ENCODE results near the gene PPP1R12B.

Gene PPP1R12B

DNA sequence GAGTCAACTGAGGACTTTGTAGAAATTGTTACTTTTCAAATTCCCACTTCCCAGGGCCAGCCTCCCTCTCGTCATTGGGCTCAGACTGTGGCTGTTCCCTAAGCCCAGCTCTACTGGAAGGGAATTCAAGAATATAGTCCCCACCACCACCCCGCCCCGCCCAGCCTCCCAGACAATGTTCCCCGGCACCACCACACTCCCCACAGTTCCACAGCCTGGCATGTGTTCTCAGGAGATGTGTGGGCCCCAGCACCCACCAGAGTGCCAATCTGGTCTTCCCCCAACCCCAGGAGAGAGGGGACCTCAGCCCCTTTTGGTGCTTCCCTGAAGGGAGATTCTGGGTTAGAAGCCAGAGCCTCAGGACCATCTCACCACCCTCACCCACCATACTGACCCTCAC lies 241.6 kb downstream of the PPP1R12B start:
- no peak overlapping the region for H3K9ac ChIP-seq (ENCODE audit: low read depth, low read length)
- no peak overlapping the region for H3K4me3 ChIP-seq (ENCODE audit: low read length)
- no peak overlapping the region for H3K27ac ChIP-seq (ENCODE audit: low read depth, low read length)
- 99% methylated on average over 4 of the region's 4 CpGs for WGBS
- H3K36me3 ChIP-seq (ENCODE audit: insufficient read depth, low read length), result no peaks in the 10 kb centered on the region
- H3K4me1 ChIP-seq (ENCODE audit: insufficient read depth, low read length), result peaks cover 23% of the 10 kb centered on the region; the same call in 1 of the 2 replicates
- no peaks in the 10 kb centered on the region for H3K9me3 ChIP-seq (ENCODE audit: insufficient read depth, low read depth, low read length)
- no peaks in the 10 kb centered on the region for H3K27me3 ChIP-seq (ENCODE audit: insufficient read depth, low read length)

GRCh38 chr1:202590975-202591411 lies 242.5 kb downstream of the PPP1R12B start:
- 91% methylated on average over 5 of the region's 5 CpGs for WGBS
- Histone ChIP-seq H3K9me3 (ENCODE audit: insufficient read depth, low read depth, low read length) (no peaks in the 10 kb centered on the region), H3K4me1 (ENCODE audit: insufficient read depth, low read length) (peaks cover 19% of the 10 kb centered on the region; the same call in 1 of the 2 replicates), H3K27ac (ENCODE audit: low read depth, low read length) (no peak overlapping the region), H3K36me3 (ENCODE audit: insufficient read depth, low read length) (no peaks in the 10 kb centered on the region), H3K9ac (ENCODE audit: low read depth, low read length) (no peak overlapping the region), H3K27me3 (ENCODE audit: insufficient read depth, low read length) (no peaks in the 10 kb centered on the region), H3K4me3 (ENCODE audit: low read length) (no peak overlapping the region)

DNA sequence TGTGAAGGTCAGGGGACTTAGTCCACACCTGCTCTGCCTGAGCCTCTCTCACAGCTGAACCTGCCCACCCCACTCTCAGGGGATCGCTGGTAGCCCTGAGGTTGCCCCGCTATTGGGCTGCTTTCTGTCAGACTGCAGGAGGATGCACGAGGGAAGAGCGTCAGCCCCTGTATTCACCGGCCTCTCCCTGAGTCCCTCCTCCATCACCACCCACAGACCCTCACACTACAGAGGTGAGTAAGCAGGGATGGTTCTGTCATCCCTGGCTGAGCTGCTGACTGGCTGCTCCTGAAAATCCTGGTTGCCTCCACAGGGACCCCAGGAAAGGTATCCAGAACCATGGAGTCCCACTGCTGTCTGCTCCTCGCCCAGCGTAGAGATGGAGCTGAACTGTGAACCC lies 243.0 kb downstream of the PPP1R12B start:
- Histone ChIP-seq H3K4me1 (ENCODE audit: insufficient read depth, low read length) (peaks cover 14% of the 10 kb centered on the region; the same call in 1 of the 2 replicates), H3K27ac (ENCODE audit: low read depth, low read length) (no peak overlapping the region), H3K36me3 (ENCODE audit: insufficient read depth, low read length) (no peaks in the 10 kb centered on the region), H3K4me3 (ENCODE audit: low read length) (no peak overlapping the region), H3K9ac (ENCODE audit: low read depth, low read length) (no peak overlapping the region), H3K27me3 (ENCODE audit: insufficient read depth, low read length) (no peaks in the 10 kb centered on the region), H3K9me3 (ENCODE audit: insufficient read depth, low read depth, low read length) (no peaks in the 10 kb centered on the region)
- 83% methylated on average over 7 of the region's 7 CpGs for WGBS

DNA sequence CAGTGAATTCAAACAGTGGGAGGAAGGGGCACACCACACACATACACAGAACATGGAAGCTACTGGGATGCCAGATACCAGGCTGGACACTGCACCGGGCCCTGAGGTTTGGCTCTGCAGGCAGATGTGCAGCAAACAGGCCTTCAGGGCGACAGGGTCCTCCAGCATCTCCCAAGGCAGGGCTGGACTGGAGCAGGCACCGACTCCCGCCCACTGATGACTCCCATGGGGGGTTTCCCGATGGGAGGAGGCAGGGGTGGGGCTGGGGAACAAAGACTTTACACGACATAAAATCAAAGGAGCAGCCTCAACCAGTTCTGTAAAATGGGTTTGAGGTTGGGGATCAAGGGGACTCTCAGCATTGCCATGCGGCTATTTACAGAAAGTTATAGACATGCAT lies 243.6 kb downstream of the PPP1R12B start:
- no peaks in the 10 kb centered on the region for H3K9me3 ChIP-seq (ENCODE audit: insufficient read depth, low read depth, low read length)
- H3K27me3 ChIP-seq (ENCODE audit: insufficient read depth, low read length), result no peaks in the 10 kb centered on the region
- no peaks in the 10 kb centered on the region for H3K36me3 ChIP-seq (ENCODE audit: insufficient read depth, low read length)
- H3K27ac ChIP-seq (ENCODE audit: low read depth, low read length), result no peak overlapping the region
- WGBS, result 87% methylated on average over 7 of the region's 7 CpGs
- H3K4me1 ChIP-seq (ENCODE audit: insufficient read depth, low read length), result peaks cover 13% of the 10 kb centered on the region; the same call in 1 of the 2 replicates
- no peak overlapping the region for H3K9ac ChIP-seq (ENCODE audit: low read depth, low read length)
- H3K4me3 ChIP-seq (ENCODE audit: low read length), result no peak overlapping the region

DNA sequence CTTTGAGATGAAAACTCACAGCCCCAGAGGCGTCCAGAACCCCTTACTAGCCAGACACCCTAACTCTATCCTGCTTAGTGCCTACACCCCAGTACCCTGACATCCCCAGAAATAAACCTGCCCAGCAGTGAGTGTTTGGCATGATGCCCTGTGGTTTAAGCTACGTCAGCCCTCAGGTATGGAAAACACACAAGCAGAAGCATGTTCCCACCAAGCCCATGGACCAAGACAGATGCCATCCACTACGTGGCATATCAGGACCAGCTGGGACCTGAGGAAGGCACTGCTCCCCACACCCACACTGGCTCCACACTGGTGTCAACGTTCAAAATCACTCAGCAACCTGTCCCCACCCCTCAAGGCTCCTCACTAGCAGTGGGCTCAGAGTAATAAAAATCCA lies 245.3 kb downstream of the PPP1R12B start:
- no peak overlapping the region for H3K27ac ChIP-seq (ENCODE audit: low read depth, low read length)
- WGBS, result 90% methylated on average over 4 of the region's 4 CpGs

DNA sequence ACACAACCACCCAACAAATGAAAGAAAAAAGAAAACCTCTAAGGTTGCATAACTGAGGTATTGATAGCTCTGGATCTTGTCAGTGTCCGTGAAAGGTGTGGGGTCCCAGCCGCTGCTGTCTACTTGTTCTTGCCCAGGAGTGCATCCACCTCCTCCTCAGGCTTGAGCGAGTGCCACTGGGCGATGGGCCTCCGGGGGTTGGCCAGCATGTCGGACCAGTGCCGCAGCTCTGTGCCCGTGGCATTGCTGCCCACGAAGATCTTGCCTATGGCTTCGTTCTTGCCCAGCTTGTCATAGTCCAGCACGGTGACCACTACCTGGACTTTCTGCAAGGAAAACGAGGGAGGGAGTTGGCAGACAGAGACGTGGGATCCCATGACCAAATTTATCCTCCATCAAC lies 248.1 kb downstream of the PPP1R12B start:
- no peak overlapping the region for H3K9ac ChIP-seq (ENCODE audit: low read depth, low read length)
- no peaks in the 10 kb centered on the region for H3K36me3 ChIP-seq (ENCODE audit: insufficient read depth, low read length)
- H3K4me3 ChIP-seq (ENCODE audit: low read length), result no peak overlapping the region
- no peaks in the 10 kb centered on the region for H3K9me3 ChIP-seq (ENCODE audit: insufficient read depth, low read depth, low read length)
- H3K4me1 ChIP-seq (ENCODE audit: insufficient read depth, low read length), result no peaks in the 10 kb centered on the region
- H3K27me3 ChIP-seq (ENCODE audit: insufficient read depth, low read length), result no peaks in the 10 kb centered on the region
- 93% methylated on average over 13 of the region's 13 CpGs for WGBS
- no peak overlapping the region for H3K27ac ChIP-seq (ENCODE audit: low read depth, low read length)

More for the DNA sequence above, 245.3 kb downstream of the PPP1R12B start:
- Histone ChIP-seq H3K4me1 (ENCODE audit: insufficient read depth, low read length) (peaks cover 9% of the 10 kb centered on the region; the same call in 1 of the 2 replicates), H3K36me3 (ENCODE audit: insufficient read depth, low read length) (no peaks in the 10 kb centered on the region), H3K9ac (ENCODE audit: low read depth, low read length) (no peak overlapping the region), H3K4me3 (ENCODE audit: low read length) (no peak overlapping the region), H3K27me3 (ENCODE audit: insufficient read depth, low read length) (no peaks in the 10 kb centered on the region), H3K9me3 (ENCODE audit: insufficient read depth, low read depth, low read length) (no peaks in the 10 kb centered on the region)

DNA sequence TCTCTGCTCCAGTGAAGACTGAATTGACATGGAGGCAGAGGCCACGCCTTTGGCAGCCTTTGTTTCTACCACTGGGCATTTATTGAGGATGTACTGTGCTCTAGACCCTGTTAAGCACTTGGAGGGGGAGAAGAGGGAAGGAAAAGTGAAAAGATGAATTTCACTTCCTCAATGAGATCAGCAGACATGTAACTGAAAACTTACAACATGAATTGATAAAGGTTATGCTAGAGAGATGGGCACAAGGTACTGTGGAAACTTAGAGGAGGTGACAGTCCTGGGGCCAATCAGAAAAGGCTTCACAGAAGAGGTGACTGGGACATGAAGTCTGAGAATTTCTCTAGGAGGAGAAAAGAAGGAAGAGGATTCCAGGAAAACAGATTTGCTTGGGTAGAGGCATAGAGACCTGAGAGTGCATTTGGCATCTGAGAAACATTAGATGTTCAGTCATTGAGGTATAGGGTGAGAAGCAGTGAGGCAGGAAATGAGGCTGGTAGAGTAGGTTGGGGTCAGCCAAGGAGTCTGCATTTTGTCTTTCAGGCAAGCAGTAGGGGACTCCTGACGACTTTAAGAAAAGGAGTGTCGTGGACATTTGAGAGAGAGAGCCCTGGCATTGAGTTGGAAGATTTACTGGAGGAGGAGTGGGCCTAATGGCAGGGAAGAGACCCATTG lies 248.7 kb downstream of the PPP1R12B start:
- H3K4me1 ChIP-seq (ENCODE audit: insufficient read depth, low read length), result no peaks in the 10 kb centered on the region

DNA sequence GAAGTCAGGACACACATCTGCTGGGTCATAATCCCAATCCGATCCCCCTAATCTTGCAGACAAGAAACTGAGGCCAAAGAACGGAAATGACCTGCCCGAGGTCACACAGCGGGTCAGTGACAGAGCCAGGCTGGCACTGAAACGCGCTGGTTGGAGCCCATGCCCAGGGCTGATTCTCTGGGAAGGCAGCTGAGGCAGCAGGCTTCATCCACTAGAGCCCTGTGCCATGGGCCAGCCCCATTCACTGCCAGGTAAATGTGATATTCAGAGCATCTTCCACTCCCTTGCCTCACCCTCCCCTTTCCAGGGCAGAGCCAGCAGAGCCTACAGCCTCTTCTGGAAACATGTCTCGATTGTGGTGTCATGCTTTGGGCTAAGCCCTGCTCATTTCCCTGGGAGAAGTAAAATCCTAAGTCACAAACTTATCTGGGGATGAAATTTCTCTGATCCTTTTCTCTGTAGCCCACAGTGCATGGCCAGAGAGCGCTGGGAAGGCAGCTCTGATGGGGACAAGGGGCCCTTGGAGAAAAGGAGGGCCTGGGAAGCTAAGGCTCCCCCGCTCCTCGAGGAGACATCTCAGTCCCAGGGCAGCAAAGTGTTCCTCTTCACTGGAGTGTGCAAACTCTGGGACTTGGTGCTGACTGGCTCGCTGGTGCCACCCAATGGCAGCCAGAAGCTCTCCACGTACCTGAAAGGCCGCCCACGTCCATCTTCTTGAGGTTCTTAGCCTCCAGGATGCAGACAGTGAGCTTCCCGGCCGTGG lies 251.4 kb downstream of the PPP1R12B start:
- Histone ChIP-seq H3K27ac (ENCODE audit: low read depth, low read length) (no peak overlapping the region), H3K4me1 (ENCODE audit: insufficient read depth, low read length) (no peaks in the 10 kb centered on the region)

More for the DNA sequence above, 248.7 kb downstream of the PPP1R12B start:
- WGBS, result 89% methylated on average over 3 of the region's 3 CpGs
- H3K9me3 ChIP-seq (ENCODE audit: insufficient read depth, low read depth, low read length), result no peaks in the 10 kb centered on the region
- H3K36me3 ChIP-seq (ENCODE audit: insufficient read depth, low read length), result no peaks in the 10 kb centered on the region
- H3K27ac ChIP-seq (ENCODE audit: low read depth, low read length), result no peak overlapping the region
- H3K27me3 ChIP-seq (ENCODE audit: insufficient read depth, low read length), result no peaks in the 10 kb centered on the region
- no peak overlapping the region for H3K9ac ChIP-seq (ENCODE audit: low read depth, low read length)
- H3K4me3 ChIP-seq (ENCODE audit: low read length), result no peak overlapping the region

GRCh38 chr1:202600432-202601041 lies 252.0 kb downstream of the PPP1R12B start:
- no peaks in the 10 kb centered on the region for H3K36me3 ChIP-seq (ENCODE audit: insufficient read depth, low read length)
- no peak overlapping the region for H3K4me3 ChIP-seq (ENCODE audit: low read length)
- no peak overlapping the region for H3K9ac ChIP-seq (ENCODE audit: low read depth, low read length)
- H3K27me3 ChIP-seq (ENCODE audit: insufficient read depth, low read length), result no peaks in the 10 kb centered on the region
- WGBS, result 79% methylated on average over 10 of the region's 10 CpGs
- H3K4me1 ChIP-seq (ENCODE audit: insufficient read depth, low read length), result no peaks in the 10 kb centered on the region
- H3K9me3 ChIP-seq (ENCODE audit: insufficient read depth, low read depth, low read length), result no peaks in the 10 kb centered on the region
- H3K27ac ChIP-seq (ENCODE audit: low read depth, low read length), result no peak overlapping the region

More for the DNA sequence above, 251.4 kb downstream of the PPP1R12B start:
- Histone ChIP-seq H3K9me3 (ENCODE audit: insufficient read depth, low read depth, low read length) (no peaks in the 10 kb centered on the region), H3K27me3 (ENCODE audit: insufficient read depth, low read length) (no peaks in the 10 kb centered on the region), H3K9ac (ENCODE audit: low read depth, low read length) (no peak overlapping the region), H3K36me3 (ENCODE audit: insufficient read depth, low read length) (no peaks in the 10 kb centered on the region), H3K4me3 (ENCODE audit: low read length) (no peak overlapping the region)
- WGBS, result 62% methylated on average over 16 of the region's 16 CpGs

DNA sequence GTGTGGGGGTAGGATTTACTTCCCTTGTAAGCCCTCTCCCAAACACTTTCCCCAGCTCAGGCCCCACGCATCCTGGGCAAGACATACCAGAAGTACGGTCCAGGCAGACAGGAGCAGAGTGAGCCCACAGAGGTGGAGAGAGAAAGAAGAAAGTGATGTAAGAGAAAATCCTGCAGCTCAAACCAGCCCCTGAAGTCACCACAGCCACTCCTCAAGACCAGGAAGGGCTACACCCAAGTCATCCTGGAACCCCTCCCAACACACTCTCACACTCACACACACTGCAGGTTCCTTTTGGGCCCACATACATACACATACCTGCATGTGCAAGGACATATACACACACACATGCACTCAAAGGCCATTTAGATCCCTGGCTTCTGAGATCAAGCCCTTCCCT lies 254.9 kb downstream of the PPP1R12B start:
- no peak overlapping the region for H3K9ac ChIP-seq (ENCODE audit: low read depth, low read length)
- H3K4me1 ChIP-seq (ENCODE audit: insufficient read depth, low read length), result no peaks in the 10 kb centered on the region
- no peak overlapping the region for H3K27ac ChIP-seq (ENCODE audit: low read depth, low read length)
- H3K27me3 ChIP-seq (ENCODE audit: insufficient read depth, low read length), result no peaks in the 10 kb centered on the region
- H3K36me3 ChIP-seq (ENCODE audit: insufficient read depth, low read length), result no peaks in the 10 kb centered on the region
- no peak overlapping the region for H3K4me3 ChIP-seq (ENCODE audit: low read length)
- no peaks in the 10 kb centered on the region for H3K9me3 ChIP-seq (ENCODE audit: insufficient read depth, low read depth, low read length)
- 83% methylated on average over 2 of the region's 2 CpGs for WGBS

GRCh38 chr1:202605515-202605914 lies 257.0 kb downstream of the PPP1R12B start:
- 87% methylated on average over 5 of the region's 5 CpGs for WGBS
- no peaks in the 10 kb centered on the region for H3K27me3 ChIP-seq (ENCODE audit: insufficient read depth, low read length)
- H3K4me3 ChIP-seq (ENCODE audit: low read length), result no peak overlapping the region
- no peaks in the 10 kb centered on the region for H3K4me1 ChIP-seq (ENCODE audit: insufficient read depth, low read length)
- H3K9ac ChIP-seq (ENCODE audit: low read depth, low read length), result no peak overlapping the region
- no peak overlapping the region for H3K27ac ChIP-seq (ENCODE audit: low read depth, low read length)
- no peaks in the 10 kb centered on the region for H3K36me3 ChIP-seq (ENCODE audit: insufficient read depth, low read length)
- no peaks in the 10 kb centered on the region for H3K9me3 ChIP-seq (ENCODE audit: insufficient read depth, low read depth, low read length)

Measured in HUES64 (cell line).